ENCODE data around the gene SLC41A1.

SLC41A1 gene

GRCh38 chr1:205750138-205751035, 62.6 kb downstream of the SLC41A1 start, which contains the start of gene NUCKS1:
NUCKS1 (minus strand) TSS chr1:205750182; CDS start chr1:205749973, 209 bp downstream.
- DNase-seq = peak; percentile 95

- DNase-seq = peak; percentile 50
These were observed 63.5 kb downstream of the SLC41A1 start for GRCh38 chr1:205749234-205750137.

GRCh38 chr1:205748403-205749233, 64.4 kb downstream of the SLC41A1 start:
- peak; percentile 5 for DNase-seq

GRCh38 chr1:205746757-205747412, 66.1 kb downstream of the SLC41A1 start:
- no peak for DNase-seq

- DNase-seq = no peak
These were observed 68.6 kb downstream of the SLC41A1 start for GRCh38 chr1:205744403-205744802.

GRCh38 chr1:205743977-205744376, 69.0 kb downstream of the SLC41A1 start:
- no peak for DNase-seq

GRCh38 chr1:205741681-205742080, 71.3 kb downstream of the SLC41A1 start:
- DNase-seq = no peak

- no peak for DNase-seq
These were observed 73.4 kb downstream of the SLC41A1 start for GRCh38 chr1:205739348-205740160.

All from NCI-H524 treated with DMSO at 0.1 percent for 48 hours (cell line).